PC-9 (cell line): ENCODE measurements around the gene ADAMTS15.

Experiments
- CTCF ChIP-seq: fragments of 200-600 bp; sonication (generic); conservative IDR thresholded peaks from 2 replicates; pipeline ENCODE4 v1.6.1; 2017; ENCODE audit warnings: mixed run types, antibody characterized with exemption, mild to moderate bottlenecking, moderate library complexity
- EZH2 ChIP-seq: fragments of 200-600 bp; sonication (generic); IDR thresholded peaks from 2 replicates; pipeline ENCODE4 v1.8.0; 2017; ENCODE audit warnings: antibody characterized with exemption, low read depth

- TF ChIP-seq CTCF (peak; percentile 80), EZH2 (no peak)
These were observed 17.1 kb upstream of the ADAMTS15 start for GRCh38 chr11:130431331-130431773.
